GM23248 (cell line): ENCODE measurements around the gene MAK.

Source experiments
- EZH2 ChIP-seq: fragments of 200-600 bp; sonication (generic); IDR thresholded peaks from 2 replicates; pipeline ENCODE4 v1.6.1; 2018; ENCODE audit warnings: antibody characterized with exemption, mild to moderate bottlenecking; ENCODE audit not compliant: insufficient read depth, poor library complexity, severe bottlenecking
- EZH2phosphoT487 ChIP-seq: fragments of 200-600 bp; sonication (generic); IDR thresholded peaks from 2 replicates; pipeline ENCODE4 v1.6.1; 2018; ENCODE audit warnings: antibody characterized with exemption, moderate library complexity, mild to moderate bottlenecking, low read depth; ENCODE audit not compliant: insufficient read depth

GRCh38 chr6:10763006-10763405 lies 75.3 kb downstream of the MAK start:
- TF ChIP-seq EZH2 = no peak
- no peak for TF ChIP-seq EZH2phosphoT487
